HG03571 (cell line): ENCODE measurements around the gene FYN.

Experiments
- ATAC-seq: cut with Tn5 transposase; IDR thresholded peaks from one replicate; pipeline ENCODE4 v1.9.1; 2021; ENCODE audit not compliant: unreplicated experiment

FYN gene

GRCh38 chr6:111809766-111810165, 63.5 kb downstream of the FYN start:
- no peak for ATAC-seq

- ATAC-seq = no peak
Measured at GRCh38 chr6:111809264-111809663, 64.0 kb downstream of the FYN start.

GRCh38 chr6:111808493-111808892, 64.8 kb downstream of the FYN start:
- no peak for ATAC-seq

GRCh38 chr6:111806561-111807497, 66.4 kb downstream of the FYN start:
- no peak for ATAC-seq

GRCh38 chr6:111806165-111806547, 67.1 kb downstream of the FYN start:
- ATAC-seq = peak; percentile 7

GRCh38 chr6:111805511-111806164, 67.6 kb downstream of the FYN start:
- peak; percentile 61 for ATAC-seq

- ATAC-seq = peak; percentile 50
Measured at GRCh38 chr6:111804627-111805235, 68.5 kb downstream of the FYN start.

GRCh38 chr6:111803804-111804203, 69.4 kb downstream of the FYN start:
- ATAC-seq = no peak

GRCh38 chr6:111803371-111803770, 69.9 kb downstream of the FYN start:
- no peak for ATAC-seq

GRCh38 chr6:111802720-111803330, 70.4 kb downstream of the FYN start:
- no peak for ATAC-seq

- ATAC-seq = no peak
Measured at GRCh38 chr6:111802015-111802414, 71.2 kb downstream of the FYN start.

GRCh38 chr6:111800821-111801220, 72.4 kb downstream of the FYN start:
- ATAC-seq = no peak

GRCh38 chr6:111800259-111800765, 72.9 kb downstream of the FYN start:
- ATAC-seq = no peak

GRCh38 chr6:111799576-111800258, 73.5 kb downstream of the FYN start:
- no peak for ATAC-seq

GRCh38 chr6:111798281-111798725, 74.9 kb downstream of the FYN start:
- no peak for ATAC-seq

GRCh38 chr6:111796310-111796918, 76.8 kb downstream of the FYN start:
- ATAC-seq = no peak

- no peak for ATAC-seq
Measured at GRCh38 chr6:111795558-111795957, 77.7 kb downstream of the FYN start.

- no peak for ATAC-seq
Measured at GRCh38 chr6:111794727-111795452, 78.4 kb downstream of the FYN start.

- no peak for ATAC-seq
Measured at GRCh38 chr6:111794300-111794699, 79.0 kb downstream of the FYN start.
